HG03565 (cell line): Measurements from ENCODE around the gene FGF12.

ENCODE experiments used
- ATAC-seq: cut with Tn5 transposase; IDR thresholded peaks from one replicate; pipeline ENCODE4 v1.9.1; 2021; ENCODE audit warnings: mild to moderate bottlenecking, moderate library complexity; ENCODE audit not compliant: unreplicated experiment

The FGF12 gene

DNA sequence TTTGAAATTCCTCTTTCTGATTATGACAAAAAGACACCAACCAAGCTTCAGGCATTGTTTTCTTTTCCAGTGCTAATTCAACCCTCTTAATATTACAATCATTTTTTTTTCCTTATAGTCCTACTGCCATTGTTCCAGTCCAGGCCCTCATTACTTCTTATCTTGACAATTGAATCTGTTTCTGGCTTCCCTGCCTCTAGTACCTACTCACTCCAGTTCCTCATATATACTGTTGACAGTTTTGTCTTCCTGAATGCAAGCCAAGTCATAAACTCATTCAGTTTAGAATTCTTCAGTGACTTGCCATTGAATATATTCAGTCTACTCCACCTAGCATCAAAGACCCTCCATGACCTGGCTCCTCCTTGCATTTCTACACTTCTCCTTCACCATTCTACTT, 507.4 kb downstream of the FGF12 start:
- ATAC-seq, result no peak

GRCh38 chr3:192216067-192216466, 511.3 kb downstream of the FGF12 start:
- no peak for ATAC-seq

DNA sequence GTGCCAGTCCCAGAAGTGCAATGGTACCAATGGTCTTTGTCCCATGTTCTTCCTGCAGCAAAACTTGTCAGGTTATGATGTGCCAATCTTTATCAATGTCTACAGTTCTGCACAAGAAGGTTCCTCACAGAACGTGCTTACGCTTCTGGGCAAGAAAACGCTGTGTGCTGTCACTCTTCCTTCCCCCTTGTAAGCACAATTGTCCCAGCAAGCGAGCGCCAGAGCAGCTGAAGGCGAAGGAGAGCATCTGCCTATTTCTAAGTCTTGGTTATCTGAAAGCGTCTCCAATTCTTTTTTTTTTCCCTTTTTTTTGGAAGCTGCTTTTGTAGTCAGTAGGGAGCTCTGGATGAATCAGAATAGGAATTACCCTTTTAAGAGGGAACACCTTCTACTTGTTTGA, 514.4 kb downstream of the FGF12 start:
- ATAC-seq, result no peak

DNA sequence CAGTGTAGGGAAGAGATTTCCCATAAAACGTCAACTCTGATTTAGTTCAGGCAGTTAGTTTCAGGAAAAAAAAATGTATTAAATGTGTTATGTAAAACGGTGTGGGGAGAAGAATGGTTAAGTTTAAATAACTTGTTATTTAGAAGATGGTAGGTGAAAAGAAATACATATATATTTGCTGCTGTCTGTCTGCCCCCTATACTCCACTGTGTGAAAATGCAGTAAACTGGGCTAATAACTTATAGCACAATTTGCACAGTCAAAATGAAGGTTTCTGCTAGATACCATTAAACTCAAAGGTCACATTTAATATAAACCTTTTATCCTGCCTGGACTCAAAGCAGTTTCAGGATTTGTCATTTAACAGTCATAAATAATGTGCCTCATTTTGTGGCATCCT, 515.0 kb downstream of the FGF12 start:
- no peak for ATAC-seq

DNA sequence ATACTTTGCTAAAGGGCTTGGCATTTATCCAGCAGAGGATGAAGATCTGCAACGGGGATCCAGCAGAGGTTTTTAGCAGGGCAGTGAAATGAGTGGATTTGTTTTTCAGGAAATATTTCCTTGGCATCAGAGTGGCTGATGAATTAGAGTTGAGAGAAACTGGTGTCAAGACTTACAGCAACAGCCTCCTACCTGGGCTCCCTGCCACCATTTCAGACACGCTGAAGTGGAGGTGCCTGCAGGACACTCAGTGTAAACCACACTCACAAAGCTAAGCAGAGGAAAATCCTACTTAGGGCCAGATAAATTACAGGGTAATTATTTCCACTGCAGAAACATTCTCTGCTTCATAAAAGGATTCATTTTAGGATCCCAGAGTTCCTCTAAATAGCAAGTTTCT, 519.7 kb downstream of the FGF12 start:
- no peak for ATAC-seq

DNA sequence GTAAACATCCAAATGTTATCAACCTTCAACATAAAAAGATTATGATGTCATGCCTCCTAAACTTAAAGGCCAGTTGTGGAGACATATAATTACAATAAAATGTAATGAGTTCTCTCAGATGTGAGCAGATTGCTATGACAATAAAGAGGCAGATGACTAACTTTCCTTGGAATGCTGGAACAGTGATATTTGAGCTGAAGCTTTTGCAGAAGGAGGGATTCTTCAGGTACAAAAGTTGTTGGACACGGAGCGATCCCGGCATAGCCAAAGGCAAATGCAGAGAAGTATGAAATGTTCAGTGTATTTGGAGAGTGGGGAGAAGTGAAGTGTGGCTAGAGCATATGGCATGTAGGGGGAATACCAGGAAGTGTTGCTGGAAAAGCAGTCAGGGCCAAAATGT, 520.1 kb downstream of the FGF12 start:
- ATAC-seq, result no peak

DNA sequence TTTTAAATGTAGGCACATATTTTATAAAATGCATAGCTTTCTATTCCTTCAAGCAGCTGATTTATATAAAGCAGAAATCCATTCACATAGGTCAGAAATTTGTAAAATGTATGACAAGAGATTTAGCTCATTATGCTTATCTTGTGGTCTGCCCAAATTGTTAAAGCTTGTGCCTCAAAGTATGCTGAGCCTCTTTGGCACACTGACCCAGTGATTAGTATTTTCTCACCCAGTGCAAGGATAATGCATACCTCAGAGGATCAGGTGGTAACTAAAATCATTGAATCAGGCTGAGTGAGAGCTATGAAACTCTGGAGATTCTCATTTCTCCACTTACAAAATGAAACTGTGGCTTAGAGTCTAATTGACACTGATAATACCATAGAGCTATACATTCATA, 533.3 kb downstream of the FGF12 start:
- ATAC-seq, result no peak

DNA sequence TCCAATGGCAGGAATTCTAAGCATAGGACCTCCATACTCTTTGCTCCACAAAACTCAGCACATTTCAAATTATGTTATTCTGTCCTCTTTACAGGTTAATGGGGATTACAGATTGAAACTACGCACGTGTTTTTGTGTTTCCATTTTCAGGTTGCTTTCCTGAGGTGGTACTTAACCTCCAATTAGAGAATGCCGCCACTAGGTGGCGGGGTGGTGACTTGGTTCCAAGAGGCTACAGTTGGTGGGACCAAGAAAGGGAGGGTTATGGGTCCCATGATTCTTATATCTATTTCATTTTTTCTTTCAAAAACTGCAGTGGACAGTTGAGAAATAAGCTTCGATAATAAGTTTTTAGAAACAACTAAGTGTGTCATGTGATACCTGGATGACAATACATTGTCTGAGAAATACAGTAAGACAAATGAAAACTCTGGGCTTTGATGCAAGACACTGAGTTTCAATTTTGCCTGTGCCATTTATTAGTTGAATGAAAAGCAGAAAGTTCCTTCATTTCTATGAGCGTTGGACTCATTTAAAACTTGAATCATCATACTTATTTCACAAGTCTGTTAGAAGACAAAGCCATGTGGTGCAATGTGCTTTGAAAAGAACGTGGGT, 539.0 kb downstream of the FGF12 start:
- ATAC-seq, result peak; percentile 98

DNA sequence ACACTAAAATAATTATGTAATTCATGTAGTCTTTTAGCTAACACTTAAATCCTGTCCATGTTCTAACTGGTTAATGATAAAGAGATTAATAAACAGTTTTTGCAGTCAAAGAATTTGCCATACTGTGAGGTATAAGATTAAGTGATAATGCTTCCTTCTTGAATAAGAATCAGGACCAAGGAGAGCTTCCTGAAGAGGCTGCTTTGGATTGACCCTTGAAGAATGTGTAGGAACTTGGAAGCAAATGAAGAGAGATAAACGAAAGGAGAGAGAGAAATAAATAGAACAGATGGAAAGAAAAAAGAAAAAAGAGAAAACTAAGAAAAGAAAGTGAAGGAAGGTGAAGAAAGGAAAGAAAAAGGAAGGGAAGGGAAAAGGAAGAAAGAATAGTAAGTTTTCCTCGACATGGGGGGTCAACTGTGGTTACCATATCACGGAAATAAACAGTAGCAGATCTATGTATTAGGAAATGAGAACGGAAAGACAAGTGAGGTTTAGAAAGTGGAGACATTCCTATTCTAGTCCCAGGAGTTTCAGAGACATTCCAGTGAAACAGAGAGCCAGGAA, 539.8 kb downstream of the FGF12 start:
- no peak for ATAC-seq

DNA sequence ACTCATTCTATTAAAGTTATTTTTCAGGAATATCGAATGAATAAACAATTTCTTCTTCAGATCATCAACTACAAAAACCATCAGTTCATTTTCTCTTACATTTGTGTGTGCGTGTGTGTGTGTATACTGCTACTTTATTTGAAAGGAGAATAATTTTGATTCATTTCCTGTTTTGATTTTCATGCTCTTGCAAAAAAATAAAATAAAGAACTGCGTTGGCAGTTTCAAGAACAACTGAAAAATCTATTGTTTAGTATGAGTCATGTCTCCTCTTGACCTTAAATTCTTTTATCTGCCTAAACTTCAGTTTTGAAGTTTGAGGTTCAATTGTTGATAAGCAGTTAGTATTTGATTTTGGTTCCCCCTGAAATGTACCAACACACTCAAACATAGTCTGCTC, 540.8 kb downstream of the FGF12 start:
- no peak for ATAC-seq

DNA sequence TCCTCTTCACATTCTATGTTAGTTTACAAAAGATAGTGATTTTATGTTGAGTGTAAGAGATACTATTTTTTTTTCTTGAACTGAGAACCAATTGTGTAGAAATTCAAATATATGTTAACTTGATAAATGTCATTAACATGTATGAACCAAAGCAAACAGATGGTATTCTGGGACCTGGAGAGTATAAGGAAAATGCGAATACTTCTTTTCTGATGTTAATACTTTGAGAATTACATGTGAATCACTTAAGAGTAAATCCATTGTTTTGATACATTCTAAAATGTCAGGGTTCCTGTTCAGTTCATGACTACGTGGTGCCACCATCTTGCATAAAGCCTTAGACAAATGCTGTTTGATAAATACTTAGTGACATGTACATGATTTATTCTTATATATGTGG, 541.3 kb downstream of the FGF12 start:
- no peak for ATAC-seq

DNA sequence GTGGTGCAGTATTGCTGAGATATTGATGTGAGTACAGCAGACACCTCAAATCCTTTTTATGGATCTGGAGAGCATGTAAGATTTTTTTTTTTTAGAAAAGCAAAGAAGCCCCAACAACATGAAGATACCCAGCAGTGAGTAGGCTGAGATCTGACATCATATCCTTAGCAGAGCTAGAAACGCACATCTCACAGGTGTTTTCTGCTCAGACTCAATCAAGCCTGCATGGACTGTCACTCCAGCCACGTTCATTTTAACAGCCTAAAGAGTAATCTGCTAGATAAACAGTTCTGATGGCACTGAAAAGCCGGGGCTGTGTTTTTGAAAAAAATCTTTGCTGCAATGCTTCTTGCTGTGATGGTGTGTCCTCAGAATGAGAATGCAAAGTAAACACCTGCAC, 544.2 kb downstream of the FGF12 start:
- no peak for ATAC-seq

DNA sequence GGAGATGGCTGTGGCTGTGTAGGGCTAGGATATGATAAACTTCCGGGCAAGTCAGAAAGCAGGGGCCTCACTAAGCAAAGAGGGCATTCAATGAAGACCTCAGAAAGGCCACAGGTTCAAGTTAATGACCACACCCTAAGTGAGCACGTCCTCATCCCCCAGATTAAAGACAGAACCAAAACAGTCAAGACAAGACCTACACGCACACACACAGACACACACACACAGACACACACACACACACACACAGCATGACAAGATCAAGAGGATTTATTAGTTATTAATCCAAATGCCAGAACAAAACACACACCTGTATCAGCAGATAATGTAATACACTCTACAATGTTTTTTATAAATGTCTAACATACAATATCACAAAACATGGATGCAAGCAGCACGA, 546.2 kb downstream of the FGF12 start:
- no peak for ATAC-seq

- ATAC-seq, result no peak
Measured at GRCh38 chr3:192177383-192177782, 550.0 kb downstream of the FGF12 start.

- no peak for ATAC-seq
Measured at GRCh38 chr3:192174283-192174682, 553.1 kb downstream of the FGF12 start.

DNA sequence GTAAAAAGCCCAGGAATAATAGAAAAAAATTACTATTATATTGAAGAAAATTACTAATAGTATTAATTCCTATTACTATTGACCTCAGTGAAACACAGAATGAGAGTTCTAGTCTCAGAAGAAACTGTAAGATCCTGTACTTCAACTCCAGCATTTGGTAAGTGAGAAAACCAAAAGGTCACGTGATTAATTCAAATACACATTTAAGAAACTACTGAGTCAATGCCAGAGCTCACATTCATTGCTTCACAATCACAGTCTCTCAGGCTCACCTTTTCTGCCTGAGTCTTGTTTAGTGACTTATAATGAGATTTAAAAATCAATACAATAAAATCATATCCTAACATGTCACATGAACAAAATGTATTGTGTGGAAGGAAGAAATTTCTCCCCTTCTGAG, 556.1 kb downstream of the FGF12 start:
- no peak for ATAC-seq

DNA sequence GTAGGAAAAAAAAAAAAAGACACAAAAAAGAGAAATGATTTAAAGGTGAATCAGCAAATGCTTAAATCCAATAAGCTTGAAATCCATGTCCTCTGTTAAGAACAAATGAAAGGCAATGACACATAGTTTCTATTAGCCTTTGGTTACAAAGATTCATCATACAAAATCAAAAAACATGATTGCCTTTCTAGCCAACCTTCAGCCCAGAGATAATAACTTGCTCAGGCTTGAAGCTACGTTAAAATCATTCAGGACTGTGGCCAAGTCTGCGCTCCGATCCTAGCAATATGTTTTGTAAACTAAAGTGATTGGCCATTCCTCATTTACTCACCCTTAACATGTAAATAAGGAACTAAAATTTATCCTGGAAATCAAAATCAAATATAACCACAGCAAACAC, 556.7 kb downstream of the FGF12 start:
- no peak for ATAC-seq

DNA sequence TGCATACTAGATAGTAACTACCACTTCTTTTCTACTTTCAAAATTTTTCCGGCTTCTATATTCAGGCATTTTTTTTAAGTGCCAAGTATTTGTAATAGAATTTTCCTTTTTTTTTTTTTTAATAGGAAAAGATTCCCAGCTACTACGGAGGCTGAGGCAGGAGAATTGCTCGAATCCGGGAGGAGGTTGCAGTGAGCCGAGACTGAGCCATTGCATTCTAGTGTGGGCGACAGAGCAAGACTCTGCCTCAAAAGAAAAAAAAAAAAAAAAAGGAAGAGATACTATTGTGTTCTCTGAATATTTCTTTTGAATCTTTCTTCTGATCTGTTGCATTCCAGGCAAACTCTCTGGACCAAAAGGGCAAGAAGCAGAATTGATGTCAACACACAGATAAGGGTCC, 557.3 kb downstream of the FGF12 start:
- no peak for ATAC-seq

GRCh38 chr3:192169332-192169915, 557.9 kb downstream of the FGF12 start:
- no peak for ATAC-seq

GRCh38 chr3:192168202-192168601, 559.1 kb downstream of the FGF12 start:
- ATAC-seq, result no peak

GRCh38 chr3:192165552-192165951, 561.8 kb downstream of the FGF12 start:
- no peak for ATAC-seq

- no peak for ATAC-seq
Measured at GRCh38 chr3:192161661-192162060, 565.7 kb downstream of the FGF12 start.

DNA sequence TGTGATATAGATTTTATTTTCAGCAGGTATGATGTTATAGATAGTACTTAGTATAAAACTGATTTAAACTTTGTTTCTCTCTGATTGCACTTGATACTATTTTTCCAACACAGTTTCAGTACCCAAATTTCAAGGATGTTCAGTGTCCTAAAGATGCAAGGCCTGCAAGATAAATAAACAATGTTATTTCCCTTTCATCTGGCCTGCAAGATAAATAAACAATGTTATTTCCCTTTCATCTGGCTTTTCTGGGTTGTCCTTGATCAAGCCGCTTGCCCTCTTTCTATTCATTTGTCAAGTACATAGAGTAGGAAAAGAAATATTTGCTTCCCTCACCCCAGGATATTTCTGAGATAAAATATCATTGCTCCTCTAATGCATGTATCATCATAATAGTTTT, 571.0 kb downstream of the FGF12 start:
- ATAC-seq, result no peak
